Inflammatory macrophage treated with lipopolysaccharide for 1 hour (primary cell): ENCODE data around the gene COMTD1.
"Not testable (repeated sequence)": the region's sequence is repeated elsewhere in the genome, so short reads cannot be mapped to it uniquely, and the experiment has no call there.

ENCODE experiments used
- DNase-seq, 2 donors: peaks; one replicate each; pipeline ENCODE4 v3.0.0-alpha.2; 2020 to 2022

The COMTD1 gene

GRCh38 chr10:75244487-75245353, 9.0 kb upstream of the COMTD1 start:
- no peak for DNase-seq

- no peak for DNase-seq
These were observed 7.7 kb upstream of the COMTD1 start for GRCh38 chr10:75243426-75243825.

- no peak for DNase-seq
These were observed 4.7 kb upstream of the COMTD1 start for GRCh38 chr10:75240329-75241076.

- no peak for DNase-seq
These were observed 3.5 kb upstream of the COMTD1 start for GRCh38 chr10:75239096-75239790.

GRCh38 chr10:75238182-75239095, 2.7 kb upstream of the COMTD1 start:
- no peak for DNase-seq

- no peak for DNase-seq
These were observed 545 bp upstream of the COMTD1 start for GRCh38 chr10:75236178-75236825.

- DNase-seq, result no peak
These were observed 928 bp downstream of the COMTD1 start for GRCh38 chr10:75234683-75235374.

GRCh38 chr10:75234017-75234682, 1.6 kb downstream of the COMTD1 start:
- DNase-seq, result peak; percentile 89 to 95

GRCh38 chr10:75233444-75234016, 2.2 kb downstream of the COMTD1 start:
- no peak for DNase-seq

- DNase-seq, result no peak
These were observed 3.8 kb downstream of the COMTD1 start for GRCh38 chr10:75231672-75232581.

GRCh38 chr10:75230600-75231038, 5.1 kb downstream of the COMTD1 start:
- DNase-seq, result peak; percentile 82 to 97

GRCh38 chr10:75229971-75230370, 5.8 kb downstream of the COMTD1 start:
- DNase-seq, result peak; percentile 12 to 22

GRCh38 chr10:75228834-75229233, 6.9 kb downstream of the COMTD1 start:
- no peak for DNase-seq

GRCh38 chr10:75228278-75228677, 7.5 kb downstream of the COMTD1 start:
- no peak for DNase-seq

- DNase-seq, result no peak
These were observed 9.1 kb downstream of the COMTD1 start for GRCh38 chr10:75226656-75227055.

GRCh38 chr10:75226095-75226494, 9.7 kb downstream of the COMTD1 start:
- DNase-seq, result no peak

GRCh38 chr10:75223507-75223906, 12.2 kb downstream of the COMTD1 start:
- DNase-seq, result no peak

GRCh38 chr10:75221492-75221891, 14.3 kb downstream of the COMTD1 start:
- DNase-seq, result not testable (repeated sequence)

- no peak for DNase-seq
These were observed 15.5 kb downstream of the COMTD1 start for GRCh38 chr10:75220274-75220673.
